ENCODE data around the gene BTRC. TPM values are rescaled to one million over a fixed set of nuclear protein-coding genes. Genes with fewer than 3 reads are reported as not detected.
"Not testable (repeated sequence)": the region's sequence is repeated elsewhere in the genome, so short reads cannot be mapped to it uniquely, and the experiment has no call there.

BTRC gene
- total RNA-seq, 1 donor: 17.3 TPM

GRCh38 chr10:101358706-101359300 lies 4.8 kb downstream of the BTRC start:
- no peak for TF ChIP-seq CTCF (IDR thresholded peaks at IDR 0.05; ENCODE audit: insufficient read depth, low read depth, low read length)
- no peak overlapping the region for H3K4me3 ChIP-seq (ENCODE audit: low read depth, low read length)
- peak; percentile 64 for DNase-seq (ENCODE audit: low read depth)

GRCh38 chr10:101360090-101360489 lies 6.1 kb downstream of the BTRC start:
- DNase-seq (ENCODE audit: low read depth); H3K4me3 ChIP-seq (ENCODE audit: low read depth, low read length): not testable (repeated sequence)

DNA sequence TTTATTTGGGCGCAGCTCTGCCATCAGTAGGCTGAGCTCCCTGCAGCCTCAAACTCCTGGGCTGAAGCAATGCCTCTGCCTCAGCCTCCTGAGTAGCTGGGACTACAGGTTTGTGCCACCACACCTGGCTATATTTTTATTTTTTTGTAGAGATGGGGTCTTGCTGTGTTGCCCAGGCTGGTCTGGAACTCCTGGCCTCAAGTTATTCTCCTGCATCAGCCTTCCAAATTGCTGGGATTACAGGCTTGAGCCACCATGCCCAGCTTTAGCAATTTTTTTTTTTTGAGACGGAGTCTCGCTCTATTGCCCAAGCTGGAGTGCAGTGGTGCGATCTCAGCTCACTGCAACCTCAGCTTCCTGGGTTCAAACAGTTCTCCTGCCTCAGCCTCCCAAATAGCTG lies 6.9 kb downstream of the BTRC start:
- not testable (repeated sequence) for DNase-seq (ENCODE audit: low read depth); H3K4me3 ChIP-seq (ENCODE audit: low read depth, low read length)

GRCh38 chr10:101363850-101364400 lies 10.0 kb downstream of the BTRC start:
- H3K4me3 ChIP-seq (ENCODE audit: low read depth, low read length): no peak overlapping the region
- DNase-seq (ENCODE audit: low read depth): no peak
- no peak for TF ChIP-seq CTCF (IDR thresholded peaks at IDR 0.05; ENCODE audit: insufficient read depth, low read depth, low read length)

DNA sequence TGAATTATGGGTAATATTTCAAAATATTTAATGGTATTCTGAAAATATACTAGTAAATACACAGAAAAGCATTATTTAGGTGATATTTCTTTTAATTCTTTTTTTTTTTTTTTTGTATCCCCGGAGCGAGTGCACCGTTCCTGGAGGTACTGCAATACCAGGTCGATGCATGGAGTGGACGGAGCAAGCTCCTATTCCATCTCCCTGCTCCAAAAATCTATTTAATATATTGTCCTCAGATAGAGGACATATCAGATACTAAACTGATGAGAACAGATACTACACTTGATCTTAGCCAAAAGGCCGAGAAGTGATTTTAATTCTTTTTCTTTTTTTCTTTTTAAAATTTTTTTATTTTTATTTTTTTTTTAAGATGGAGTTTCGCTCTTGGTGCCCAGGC lies 10.8 kb downstream of the BTRC start:
- TF ChIP-seq CTCF (IDR thresholded peaks at IDR 0.05; ENCODE audit: insufficient read depth, low read depth, low read length): no peak
- no peak overlapping the region for H3K4me3 ChIP-seq (ENCODE audit: low read depth, low read length)

DNA sequence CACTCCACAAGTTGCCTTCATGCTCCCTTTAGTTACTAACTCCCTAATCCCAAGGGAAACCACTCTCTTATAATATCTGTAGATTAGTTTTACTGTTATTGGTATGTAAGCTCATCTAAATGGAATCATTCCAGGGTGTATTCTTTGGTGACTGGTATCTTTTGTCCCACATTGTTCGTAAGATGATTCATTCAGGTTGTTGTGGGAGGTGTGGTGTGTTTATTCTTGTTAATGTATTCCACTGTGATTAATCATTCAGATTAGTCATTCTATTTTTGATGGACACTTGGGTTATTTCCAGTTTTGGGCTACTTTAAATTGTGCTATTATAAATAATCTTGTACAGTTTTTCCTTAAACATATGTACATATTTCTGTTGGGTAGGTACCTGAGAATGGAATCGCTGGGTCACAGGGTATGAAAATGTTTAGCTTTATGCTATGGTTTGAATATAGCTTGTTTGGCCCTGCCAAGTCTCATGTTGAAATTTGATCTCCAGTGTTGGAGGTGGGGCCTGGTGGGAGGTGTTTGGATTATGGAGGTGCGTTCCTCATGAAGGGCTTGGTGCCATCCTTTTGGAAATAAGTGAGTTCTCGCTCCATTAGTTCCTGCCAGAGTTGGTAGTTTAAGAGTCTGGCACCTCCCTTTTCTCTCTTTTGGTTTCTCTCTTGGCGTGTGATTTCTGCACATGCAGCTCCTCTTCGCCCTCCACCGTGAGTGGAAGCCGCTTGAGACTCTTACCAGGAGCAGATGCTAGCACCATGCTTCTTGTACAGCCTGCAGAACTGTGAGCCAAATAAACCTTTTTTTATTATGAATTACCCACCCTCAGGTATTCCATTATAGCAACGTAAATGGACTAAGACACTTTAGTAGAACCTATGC lies 13.8 kb downstream of the BTRC start:
- H3K4me3 ChIP-seq (ENCODE audit: low read depth, low read length): no peak overlapping the region
- TF ChIP-seq CTCF (IDR thresholded peaks at IDR 0.05; ENCODE audit: insufficient read depth, low read depth, low read length): no peak
- DNase-seq (ENCODE audit: low read depth): no peak

More for the DNA sequence above, 10.8 kb downstream of the BTRC start:
- DNase-seq (ENCODE audit: low read depth): no peak

DNA sequence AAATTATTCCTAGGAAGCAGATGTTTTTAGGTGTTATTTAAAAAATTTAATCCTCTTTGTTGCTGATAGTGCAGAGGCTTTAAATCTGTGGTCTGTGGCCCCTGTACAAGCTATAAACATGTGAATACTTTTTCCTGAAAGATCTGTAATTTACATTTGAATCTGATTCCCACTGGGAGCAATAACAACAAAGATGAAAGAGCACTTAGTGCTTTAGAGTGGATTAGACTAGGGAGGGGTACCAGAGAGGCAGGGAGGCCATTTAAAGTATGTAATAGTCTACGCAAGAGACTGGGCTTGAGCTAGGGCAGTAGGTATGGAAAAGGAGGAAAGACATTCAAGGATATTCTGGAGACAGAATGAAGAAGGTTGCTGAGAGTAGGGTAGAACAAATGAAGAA lies 19.1 kb downstream of the BTRC start:
- no peak for TF ChIP-seq CTCF (IDR thresholded peaks at IDR 0.05; ENCODE audit: insufficient read depth, low read depth, low read length)
- DNase-seq (ENCODE audit: low read depth): no peak
- no peak overlapping the region for H3K4me3 ChIP-seq (ENCODE audit: low read depth, low read length)

DNA sequence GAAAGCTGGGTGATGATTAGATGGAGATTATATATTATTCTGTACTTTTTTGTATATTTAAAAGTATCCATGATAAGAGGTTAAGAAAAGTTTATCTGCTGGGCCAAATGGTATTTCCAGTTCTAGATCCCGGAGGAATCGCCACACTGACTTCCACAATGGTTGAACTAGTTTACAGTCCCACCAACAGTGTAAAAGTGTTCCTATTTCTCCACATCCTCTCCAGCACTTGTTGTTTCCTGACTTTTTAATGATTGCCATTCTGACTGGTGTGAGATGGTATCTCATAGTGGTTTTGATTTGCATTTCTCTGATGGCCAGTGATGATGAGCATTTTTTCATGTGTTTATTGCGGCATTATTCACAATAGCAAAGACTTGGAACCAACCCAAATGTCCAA lies 20.0 kb downstream of the BTRC start:
- DNase-seq (ENCODE audit: low read depth); H3K4me3 ChIP-seq (ENCODE audit: low read depth, low read length): not testable (repeated sequence)
